ENCODE data around the gene C16orf90. TPM values are rescaled to one million over a fixed set of nuclear protein-coding genes. Genes with fewer than 3 reads are reported as not detected.

The C16orf90 gene
- total RNA-seq, 4 donors from 2014 or later: not detected

GRCh38 chr16:3523281-3523680 lies 28.0 kb upstream of the C16orf90 start:
- no peaks in the 10 kb centered on the region for H3K27me3 ChIP-seq
- DNase-seq (no peak), ATAC-seq (no peak)
- H3K9me3 ChIP-seq: no peaks in the 10 kb centered on the region
- in situ Hi-C loops (cut with MboI; ENCODE audit: low sequenced_read_pairs in 4 of 4): loop anchor here in 1 of 4 donors (25.0 kb wide), 1 partner anchor 364 kb away; the partner anchor contains the start of gene CREBBP
- H3K4me3 ChIP-seq: no peak overlapping the region
- intact Hi-C loops (cut with DNase I; ENCODE audit: low total_unique reads): no loop called here
- H3K4me1 ChIP-seq: no peaks in the 10 kb centered on the region
- TF ChIP-seq CTCF (IDR thresholded peaks at IDR 0.05 in 4 of 5, conservative IDR thresholded peaks at IDR 0.05 in 1 of 5) (no peak), POLR2A (IDR thresholded peaks at IDR 0.05) (no peak)
- peaks cover 0 to 39% of the 10 kb centered on the region in 2 donors for H3K36me3 ChIP-seq
- H3K27ac ChIP-seq: no peak overlapping the region

DNA sequence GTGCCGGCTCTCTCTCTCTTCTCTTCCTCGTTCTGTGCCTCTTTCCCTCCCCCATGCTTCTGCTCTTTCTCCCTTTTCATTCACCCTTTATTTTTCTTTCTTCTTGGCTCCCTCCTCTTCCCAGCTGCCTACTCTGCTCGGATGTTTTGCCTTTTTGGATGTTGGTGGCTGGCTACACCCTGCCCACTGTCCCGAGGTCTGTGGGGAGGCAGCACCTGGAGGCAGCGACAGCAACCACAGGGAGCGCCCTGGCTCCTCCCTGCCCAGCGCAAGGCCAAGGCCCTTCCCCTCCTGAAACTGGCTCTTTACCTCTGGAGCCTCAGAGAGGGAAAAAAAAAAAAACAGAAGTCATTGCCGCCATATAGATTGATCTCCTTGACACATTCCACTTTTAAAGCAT lies 25.6 kb upstream of the C16orf90 start:
- H3K9me3 ChIP-seq: no peaks in the 10 kb centered on the region
- no peak overlapping the region for H3K4me3 ChIP-seq
- no peaks in the 10 kb centered on the region for H3K4me1 ChIP-seq
- DNase-seq (no peak), ATAC-seq (no peak)
- H3K36me3 ChIP-seq: peaks cover 0 to 43% of the 10 kb centered on the region in 2 donors
- in situ Hi-C loops (cut with MboI; ENCODE audit: low sequenced_read_pairs in 4 of 4) (loop anchor here in 1 of 4 donors (25.0 kb wide), 1 partner anchor 366 kb away; the partner anchor contains the start of gene CREBBP), intact Hi-C loops (cut with DNase I; ENCODE audit: low total_unique reads) (no loop called here)
- no peaks in the 10 kb centered on the region for H3K27me3 ChIP-seq
- no peak overlapping the region for H3K27ac ChIP-seq
- TF ChIP-seq CTCF (IDR thresholded peaks at IDR 0.05 in 4 of 5, conservative IDR thresholded peaks at IDR 0.05 in 1 of 5): no peak
- TF ChIP-seq POLR2A (IDR thresholded peaks at IDR 0.05): no peak

DNA sequence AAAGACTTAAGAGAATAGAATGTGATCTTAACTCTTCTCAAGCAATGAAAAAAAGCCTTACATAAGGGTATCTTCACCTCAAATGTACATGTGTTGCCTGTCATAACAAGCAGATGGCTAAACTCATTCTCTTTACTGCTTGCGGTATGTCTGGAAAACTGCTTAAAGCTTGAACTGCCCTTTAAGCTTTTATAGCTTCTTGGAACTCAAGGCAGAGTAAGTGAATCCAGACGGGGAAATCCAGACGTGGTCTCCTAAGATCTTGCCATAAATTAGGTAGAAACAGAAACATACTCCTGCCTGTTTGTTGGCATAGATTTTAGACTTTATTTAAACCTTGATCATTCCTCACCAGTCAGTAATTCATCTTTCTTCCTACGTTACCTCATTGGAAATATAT lies 25.1 kb upstream of the C16orf90 start:
- ATAC-seq: no peak
- H3K9me3 ChIP-seq: no peaks in the 10 kb centered on the region
- H3K27me3 ChIP-seq: no peaks in the 10 kb centered on the region
- H3K4me1 ChIP-seq: no peaks in the 10 kb centered on the region
- intact Hi-C loops (cut with DNase I; ENCODE audit: low total_unique reads): no loop called here
- no peak overlapping the region for H3K27ac ChIP-seq
- H3K36me3 ChIP-seq: peaks cover 0 to 45% of the 10 kb centered on the region in 2 donors
- H3K4me3 ChIP-seq: no peak overlapping the region
- DNase-seq: no peak
- no peak for TF ChIP-seq POLR2A (IDR thresholded peaks at IDR 0.05)
- no peak for TF ChIP-seq CTCF (IDR thresholded peaks at IDR 0.05 in 4 of 5, conservative IDR thresholded peaks at IDR 0.05 in 1 of 5)
- in situ Hi-C loops (cut with MboI; ENCODE audit: low sequenced_read_pairs in 4 of 4): loop anchor here in 1 of 4 donors (25.0 kb wide), 1 partner anchor 367 kb away; the partner anchor contains the start of gene CREBBP

DNA sequence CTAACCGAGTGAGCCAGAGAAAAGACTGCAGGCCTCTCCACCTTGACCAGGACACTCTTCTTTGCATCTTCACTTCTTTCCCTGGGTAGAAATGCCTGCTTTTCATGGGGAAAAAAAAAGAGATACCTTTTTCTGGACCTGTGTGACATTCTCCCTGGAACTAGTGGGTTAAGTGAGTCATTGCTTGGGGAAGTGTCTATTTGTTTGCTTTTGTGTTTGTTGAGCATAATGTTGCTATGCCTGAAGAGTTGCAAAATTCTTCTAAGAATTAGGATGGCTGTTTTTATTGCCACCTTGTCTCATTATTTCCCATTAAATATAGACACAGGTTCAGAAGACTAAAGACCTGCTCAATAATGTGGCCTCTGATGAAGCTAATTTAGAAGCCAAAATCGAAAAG lies 24.3 kb upstream of the C16orf90 start:
- in situ Hi-C loops (cut with MboI; ENCODE audit: low sequenced_read_pairs in 4 of 4): loop anchor here in 1 of 4 donors (25.0 kb wide), 1 partner anchor 368 kb away; the partner anchor contains the start of gene CREBBP
- H3K4me1 ChIP-seq: no peaks in the 10 kb centered on the region
- no peak overlapping the region for H3K27ac ChIP-seq
- H3K27me3 ChIP-seq: no peaks in the 10 kb centered on the region
- DNase-seq: no peak
- no peak overlapping the region for H3K4me3 ChIP-seq
- ATAC-seq: no peak
- no peaks in the 10 kb centered on the region for H3K9me3 ChIP-seq
- intact Hi-C loops (cut with DNase I; ENCODE audit: low total_unique reads): no loop called here
- H3K36me3 ChIP-seq: peaks cover 0 to 50% of the 10 kb centered on the region in 2 donors
- TF ChIP-seq CTCF (IDR thresholded peaks at IDR 0.05 in 4 of 5, conservative IDR thresholded peaks at IDR 0.05 in 1 of 5) (no peak), POLR2A (IDR thresholded peaks at IDR 0.05) (no peak)

DNA sequence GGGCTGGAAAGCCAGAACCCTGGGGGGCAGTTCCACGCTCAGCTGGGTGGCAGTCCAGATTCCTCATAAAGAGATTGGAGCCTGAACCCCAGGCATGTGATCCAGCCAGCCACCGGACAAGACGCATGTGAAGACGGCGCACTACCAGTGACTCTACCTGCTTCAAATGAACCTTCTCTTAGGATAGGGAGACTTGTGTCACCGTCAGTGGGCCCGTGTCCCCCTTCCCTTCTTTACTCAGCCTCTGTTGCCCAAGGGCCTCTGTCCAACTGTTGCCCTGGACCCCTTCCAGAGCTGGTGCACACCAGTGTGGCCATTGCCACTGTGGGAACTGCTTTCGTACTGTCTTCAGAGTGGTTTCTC lies 23.7 kb upstream of the C16orf90 start:
- in situ Hi-C loops (cut with MboI; ENCODE audit: low sequenced_read_pairs in 4 of 4) (loop anchor here in 1 of 4 donors (25.0 kb wide), 1 partner anchor 368 kb away; the partner anchor contains the start of gene CREBBP), intact Hi-C loops (cut with DNase I; ENCODE audit: low total_unique reads) (no loop called here)
- Histone ChIP-seq H3K36me3 (peaks cover 0 to 54% of the 10 kb centered on the region in 2 donors), H3K4me1 (no peaks in the 10 kb centered on the region), H3K27ac (no peak overlapping the region), H3K4me3 (no peak overlapping the region), H3K27me3 (no peaks in the 10 kb centered on the region), H3K9me3 (no peaks in the 10 kb centered on the region)
- DNase-seq (no peak), ATAC-seq (no peak)
- TF ChIP-seq POLR2A (IDR thresholded peaks at IDR 0.05) (no peak), CTCF (IDR thresholded peaks at IDR 0.05 in 4 of 5, conservative IDR thresholded peaks at IDR 0.05 in 1 of 5) (no peak)

Data from gastrocnemius medialis (tissue), 4 donors.